NCI-H510A treated with DMSO at 0.1 percent for 48 hours (cell line): ENCODE results near the gene GABRB2.

ENCODE experiments used
- DNase-seq: peaks from one replicate; lab custom pipeline; 2025; lab: John Stamatoyannopoulos, UW

The GABRB2 gene

GRCh38 chr5:161471211-161471950 is 75.1 kb downstream of the GABRB2 start:
- no peak for DNase-seq

- DNase-seq: no peak
These were observed 78.8 kb downstream of the GABRB2 start for GRCh38 chr5:161467703-161468102.

GRCh38 chr5:161460741-161461140 is 85.8 kb downstream of the GABRB2 start:
- no peak for DNase-seq

- no peak for DNase-seq
These were observed 99.9 kb downstream of the GABRB2 start for GRCh38 chr5:161446655-161447054.

GRCh38 chr5:161442471-161442870 is 104.1 kb downstream of the GABRB2 start:
- no peak for DNase-seq

GRCh38 chr5:161432798-161433197 is 113.7 kb downstream of the GABRB2 start:
- DNase-seq: no peak

- no peak for DNase-seq
These were observed 114.6 kb downstream of the GABRB2 start for GRCh38 chr5:161431963-161432362.

GRCh38 chr5:161421067-161421466 is 125.5 kb downstream of the GABRB2 start:
- DNase-seq: no peak

- no peak for DNase-seq
These were observed 126.0 kb downstream of the GABRB2 start for GRCh38 chr5:161420521-161420920.

GRCh38 chr5:161414896-161415295 is 131.6 kb downstream of the GABRB2 start:
- DNase-seq: no peak

GRCh38 chr5:161414037-161414436 is 132.5 kb downstream of the GABRB2 start:
- DNase-seq: no peak

- DNase-seq: no peak
These were observed 133.7 kb downstream of the GABRB2 start for GRCh38 chr5:161412792-161413191.

- no peak for DNase-seq
These were observed 135.4 kb downstream of the GABRB2 start for GRCh38 chr5:161411156-161411555.

GRCh38 chr5:161410640-161411039 is 135.9 kb downstream of the GABRB2 start:
- DNase-seq: no peak

- DNase-seq: no peak
These were observed 137.1 kb downstream of the GABRB2 start for GRCh38 chr5:161409471-161409870.

GRCh38 chr5:161406880-161407279 is 139.6 kb downstream of the GABRB2 start:
- no peak for DNase-seq

- no peak for DNase-seq
These were observed 142.5 kb downstream of the GABRB2 start for GRCh38 chr5:161403996-161404395.

GRCh38 chr5:161403121-161403520 is 143.4 kb downstream of the GABRB2 start:
- DNase-seq: no peak

GRCh38 chr5:161400583-161400982 is 145.9 kb downstream of the GABRB2 start:
- no peak for DNase-seq

GRCh38 chr5:161399996-161400562 is 146.4 kb downstream of the GABRB2 start:
- no peak for DNase-seq

GRCh38 chr5:161397448-161397847 is 149.1 kb downstream of the GABRB2 start:
- DNase-seq: no peak

- DNase-seq: no peak
These were observed 150.4 kb downstream of the GABRB2 start for GRCh38 chr5:161396171-161396570.

GRCh38 chr5:161391724-161392123 is 154.8 kb downstream of the GABRB2 start:
- DNase-seq: no peak

- no peak for DNase-seq
These were observed 155.5 kb downstream of the GABRB2 start for GRCh38 chr5:161391016-161391415.
